NCI-H524 (cell line): ENCODE data around the gene MED13L.

Experiments
- DNase-seq, 2 experiments: peaks; one replicate each; lab custom pipeline; 2025; lab: John Stamatoyannopoulos, UW

The MED13L gene

GRCh38 chr12:116182359-116183063, 95.0 kb downstream of the MED13L start:
- DNase-seq = peak in 1 of 2 experiments; percentile 35

- DNase-seq = no peak
These were observed 97.0 kb downstream of the MED13L start for GRCh38 chr12:116180448-116180847.

GRCh38 chr12:116179384-116179783, 98.1 kb downstream of the MED13L start:
- DNase-seq = no peak

GRCh38 chr12:116177017-116177416, 100.5 kb downstream of the MED13L start:
- no peak for DNase-seq

- DNase-seq = no peak
These were observed 102.6 kb downstream of the MED13L start for GRCh38 chr12:116174904-116175303.

GRCh38 chr12:116174006-116174405, 103.5 kb downstream of the MED13L start:
- no peak for DNase-seq

- DNase-seq = no peak
These were observed 105.2 kb downstream of the MED13L start for GRCh38 chr12:116172224-116172849.

- DNase-seq = no peak
These were observed 105.9 kb downstream of the MED13L start for GRCh38 chr12:116171549-116171948.

DNA sequence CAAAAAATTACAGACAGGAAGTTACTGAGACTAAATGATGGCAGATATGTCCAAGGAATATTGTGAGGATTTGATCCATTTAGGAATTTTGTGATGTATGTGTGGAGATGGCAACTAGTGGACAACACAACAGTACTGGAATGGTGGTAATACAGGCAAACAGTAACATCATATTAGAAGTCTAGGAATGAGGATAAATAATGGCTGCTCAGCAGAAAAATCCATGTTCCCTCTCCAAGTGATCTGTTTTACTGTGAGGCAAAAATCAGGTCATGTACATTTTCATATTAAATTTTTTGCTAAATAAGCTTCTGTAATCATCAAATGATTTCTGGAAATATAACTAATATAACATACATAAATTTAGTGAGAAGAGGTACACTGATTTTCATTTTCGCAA, 108.4 kb downstream of the MED13L start:
- DNase-seq = no peak

GRCh38 chr12:116166306-116166705, 111.2 kb downstream of the MED13L start:
- no peak for DNase-seq

DNA sequence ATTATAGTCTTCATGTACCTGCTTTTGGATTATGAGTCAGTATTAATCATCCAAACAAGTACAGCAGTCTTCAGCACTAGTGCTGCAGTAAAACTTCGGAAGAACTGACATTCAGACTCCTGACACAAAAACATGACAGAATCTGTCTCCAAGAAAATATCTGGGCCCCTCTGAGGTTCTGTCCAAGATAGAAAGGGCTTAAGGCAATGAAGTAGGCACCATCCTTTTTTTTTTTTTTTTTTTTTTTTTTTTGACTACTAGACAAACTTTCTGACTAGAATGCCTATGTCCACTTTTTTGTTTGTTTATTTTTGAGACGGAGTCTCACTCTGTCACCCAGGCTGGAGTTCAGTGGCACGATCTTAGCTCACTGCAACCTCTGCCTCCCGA, 112.5 kb downstream of the MED13L start:
- DNase-seq = no peak

- peak; percentile 49 to 84 for DNase-seq
These were observed 113.0 kb downstream of the MED13L start for GRCh38 chr12:116164250-116165035.

GRCh38 chr12:116162071-116162470, 115.4 kb downstream of the MED13L start:
- DNase-seq = no peak

- no peak for DNase-seq
These were observed 115.9 kb downstream of the MED13L start for GRCh38 chr12:116161588-116161987.

- DNase-seq = no peak
These were observed 116.5 kb downstream of the MED13L start for GRCh38 chr12:116160883-116161458.

GRCh38 chr12:116160231-116160630, 117.3 kb downstream of the MED13L start:
- no peak for DNase-seq

GRCh38 chr12:116159593-116160200, 117.8 kb downstream of the MED13L start:
- DNase-seq = no peak

- DNase-seq = no peak
These were observed 118.3 kb downstream of the MED13L start for GRCh38 chr12:116159175-116159574.

GRCh38 chr12:116157845-116158267, 119.6 kb downstream of the MED13L start:
- peak in 1 of 2 experiments; percentile 31 for DNase-seq

DNA sequence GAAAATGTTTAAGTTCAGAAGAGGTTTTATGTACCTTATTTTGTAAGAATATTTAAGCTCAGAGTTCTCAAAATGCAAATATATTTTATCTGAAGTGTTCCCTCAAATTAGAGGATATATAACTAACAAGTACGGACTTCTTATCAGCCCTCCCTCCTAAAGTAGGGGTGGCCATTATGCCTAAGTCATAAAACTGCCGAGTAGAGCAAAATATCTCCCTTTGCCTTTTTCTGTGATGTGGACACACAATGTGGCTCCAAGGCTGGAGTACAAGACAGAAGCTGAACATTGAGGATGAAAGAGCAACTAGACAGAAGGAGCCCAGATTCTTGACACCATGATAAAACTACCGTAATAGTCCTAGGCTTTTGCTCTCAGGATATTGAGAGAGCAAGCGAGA, 120.9 kb downstream of the MED13L start:
- DNase-seq = no peak

- no peak for DNase-seq
These were observed 122.1 kb downstream of the MED13L start for GRCh38 chr12:116155383-116155782.

DNA sequence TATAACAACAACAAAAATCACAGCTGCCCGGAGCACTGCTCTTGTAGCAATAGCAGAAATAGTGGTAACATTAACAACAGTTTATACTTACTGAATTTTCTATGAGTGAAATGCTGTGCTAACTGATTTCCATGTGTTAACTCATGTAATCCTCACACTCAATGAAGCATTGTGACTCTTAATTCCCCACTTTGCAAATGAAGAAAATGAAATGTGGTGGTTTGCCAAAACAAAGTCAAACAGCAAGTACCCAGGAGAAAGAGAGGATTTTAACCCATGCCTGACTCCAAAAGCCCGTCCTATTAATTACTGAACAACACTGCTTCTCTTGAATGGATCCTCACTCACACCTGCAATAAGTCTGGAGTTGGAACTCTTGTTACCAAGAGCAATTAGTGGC, 123.5 kb downstream of the MED13L start:
- no peak for DNase-seq
